GM15510 (cell line): Measurements from ENCODE around the gene CDKN1C.

Source experiments
- POLR2A ChIP-seq: IDR thresholded peaks from 3 replicates; pipeline ENCODE4 v1.6.1; 2011; ENCODE audit warnings: borderline replicate concordance; ENCODE audit not compliant: insufficient read length; ENCODE audit errors: extremely low read depth

Gene CDKN1C

DNA sequence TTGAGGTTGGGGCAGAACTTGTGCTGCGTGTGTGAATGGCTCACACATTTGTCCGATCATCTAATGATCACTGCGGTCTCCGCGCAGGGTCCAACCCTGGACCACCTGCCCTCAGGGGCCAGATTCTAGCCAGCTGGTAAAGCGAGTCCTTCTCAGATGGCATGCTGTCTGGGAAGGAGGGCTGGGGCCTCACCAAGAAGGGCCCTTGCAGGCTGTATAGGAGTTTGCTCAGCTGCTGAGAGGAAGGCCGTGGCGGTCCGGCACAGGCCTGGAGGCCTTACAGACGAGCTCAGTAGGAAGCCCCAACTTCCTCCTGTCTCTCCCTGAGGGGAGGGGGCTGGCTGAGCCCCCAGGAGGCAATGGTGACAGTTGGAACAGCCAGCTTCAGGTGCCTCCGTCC, 29.9 kb upstream of the CDKN1C start:
- no peak for TF ChIP-seq POLR2A

DNA sequence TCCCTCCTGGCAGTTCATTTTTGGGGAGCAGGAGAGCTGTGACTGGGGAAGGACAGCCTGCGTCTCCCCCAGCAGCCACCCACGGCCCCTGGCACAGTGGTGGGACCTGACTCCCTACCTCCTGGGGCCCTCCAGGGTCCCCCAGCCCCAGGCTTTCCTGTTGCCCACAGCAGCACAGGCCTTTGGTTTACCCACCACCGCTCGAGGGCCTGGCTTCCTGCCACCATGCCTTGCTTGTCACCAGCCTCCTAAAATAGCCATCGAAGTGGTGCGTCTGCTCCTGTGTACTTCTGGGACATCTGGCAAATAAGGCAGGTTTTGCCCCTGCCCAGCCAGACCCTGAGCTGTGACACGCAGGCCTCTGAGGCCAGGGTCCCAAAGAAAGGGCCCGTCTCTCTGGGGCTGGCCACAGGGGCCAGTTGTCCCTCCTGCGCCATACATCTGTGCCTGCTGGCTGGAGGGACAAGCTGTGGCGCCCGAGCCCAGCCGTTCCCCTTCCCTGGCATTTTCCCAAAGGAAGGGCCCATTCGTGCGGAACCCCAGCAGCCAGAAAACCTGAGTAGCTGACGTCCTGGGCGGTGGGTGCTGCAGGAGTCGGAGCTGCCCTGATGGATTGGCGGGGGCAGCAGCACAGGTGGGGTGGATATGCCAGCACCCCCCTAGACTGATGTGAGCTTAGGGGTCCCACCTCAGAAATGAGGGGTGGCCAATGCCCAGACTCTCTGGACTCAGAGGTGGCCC, 29.1 kb upstream of the CDKN1C start:
- no peak for TF ChIP-seq POLR2A

DNA sequence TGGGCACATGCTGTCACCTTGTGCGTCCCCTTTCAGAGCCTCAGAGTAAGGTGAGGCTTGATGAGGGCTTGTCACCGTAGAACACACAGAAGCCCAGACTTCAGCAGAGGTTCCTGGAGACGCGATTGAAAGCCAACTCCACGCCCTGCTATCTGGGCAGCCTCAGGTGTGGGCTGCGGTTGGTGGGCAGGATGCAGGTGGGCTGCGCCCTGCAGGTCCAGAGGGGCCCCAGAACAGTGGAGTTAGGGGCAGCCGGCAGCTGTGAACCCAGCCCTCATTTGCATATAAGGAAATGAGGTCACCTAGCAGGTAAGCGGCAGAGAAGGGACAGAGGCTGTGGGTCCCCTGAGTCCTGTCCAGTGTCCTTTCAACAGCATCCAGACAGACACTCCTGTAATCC, 28.2 kb upstream of the CDKN1C start:
- TF ChIP-seq POLR2A = no peak

DNA sequence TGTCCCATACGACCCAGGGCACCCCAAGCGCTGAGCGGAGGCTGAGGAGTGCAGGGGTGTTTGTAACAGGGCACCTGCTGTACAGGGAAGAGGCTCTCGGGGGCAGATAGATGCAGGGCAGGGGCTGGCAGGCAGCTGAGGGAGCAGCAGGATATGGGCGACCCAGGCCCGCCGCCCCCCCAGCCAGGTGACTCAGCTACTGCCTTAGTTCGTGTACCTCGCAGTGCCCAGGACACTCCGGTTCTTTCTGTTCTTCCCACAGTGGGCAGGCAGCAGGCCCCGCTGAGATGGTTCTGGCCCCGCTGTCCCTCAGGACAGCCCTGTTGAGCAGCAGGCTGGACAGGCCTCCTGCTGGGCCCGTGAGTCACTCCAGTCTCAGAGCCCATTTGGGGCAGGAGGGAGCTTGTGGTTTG, 27.4 kb upstream of the CDKN1C start:
- no peak for TF ChIP-seq POLR2A

DNA sequence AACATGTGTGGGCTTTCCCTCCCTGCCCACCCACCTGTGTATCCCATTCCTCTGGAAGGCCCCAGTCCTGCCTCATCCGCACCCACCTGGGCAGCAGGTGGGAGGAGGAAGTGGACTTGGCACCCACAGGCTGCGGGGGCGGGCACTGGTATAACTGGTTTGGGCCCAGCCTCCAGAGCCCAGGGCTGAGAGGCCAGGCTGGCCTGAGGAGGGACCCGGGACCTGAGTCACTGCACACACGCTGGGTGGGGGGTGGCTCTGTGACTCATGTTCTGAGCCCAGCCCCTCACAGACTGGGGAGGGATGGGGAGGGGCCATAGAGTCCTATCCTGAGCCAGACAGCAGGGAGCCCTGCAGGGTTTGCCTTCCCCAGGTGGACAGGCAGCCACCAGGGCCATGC, 26.9 kb upstream of the CDKN1C start:
- TF ChIP-seq POLR2A = no peak

DNA sequence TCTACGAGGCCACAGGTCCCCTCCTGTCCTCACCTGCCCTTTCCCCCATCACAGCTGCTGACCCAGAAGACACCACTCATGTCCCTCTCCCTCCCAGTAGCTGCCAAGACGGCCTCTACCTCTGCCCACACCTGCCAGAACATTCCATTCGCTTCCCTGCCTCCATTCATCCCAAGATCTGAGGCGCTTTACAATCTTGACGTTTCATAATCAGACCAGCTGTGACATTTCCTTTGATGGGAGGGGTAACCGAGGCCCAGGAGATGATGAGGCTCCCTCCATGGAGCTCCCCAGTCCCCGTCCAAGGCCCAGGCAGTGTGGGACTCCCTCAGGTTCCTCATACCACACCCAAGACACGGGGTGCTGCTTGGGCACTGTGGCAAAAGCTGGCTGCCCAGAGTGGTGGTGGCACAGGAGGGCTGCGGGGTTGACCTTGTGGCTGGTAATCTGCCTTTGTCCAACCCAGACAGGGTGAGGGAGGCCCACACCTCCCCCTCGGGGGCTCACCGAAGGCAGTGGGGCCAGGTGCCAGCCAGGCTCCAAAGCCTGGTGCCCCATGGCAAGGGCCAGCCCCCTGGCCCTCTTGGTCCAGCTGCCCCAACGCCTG, 26.3 kb upstream of the CDKN1C start:
- no peak for TF ChIP-seq POLR2A

DNA sequence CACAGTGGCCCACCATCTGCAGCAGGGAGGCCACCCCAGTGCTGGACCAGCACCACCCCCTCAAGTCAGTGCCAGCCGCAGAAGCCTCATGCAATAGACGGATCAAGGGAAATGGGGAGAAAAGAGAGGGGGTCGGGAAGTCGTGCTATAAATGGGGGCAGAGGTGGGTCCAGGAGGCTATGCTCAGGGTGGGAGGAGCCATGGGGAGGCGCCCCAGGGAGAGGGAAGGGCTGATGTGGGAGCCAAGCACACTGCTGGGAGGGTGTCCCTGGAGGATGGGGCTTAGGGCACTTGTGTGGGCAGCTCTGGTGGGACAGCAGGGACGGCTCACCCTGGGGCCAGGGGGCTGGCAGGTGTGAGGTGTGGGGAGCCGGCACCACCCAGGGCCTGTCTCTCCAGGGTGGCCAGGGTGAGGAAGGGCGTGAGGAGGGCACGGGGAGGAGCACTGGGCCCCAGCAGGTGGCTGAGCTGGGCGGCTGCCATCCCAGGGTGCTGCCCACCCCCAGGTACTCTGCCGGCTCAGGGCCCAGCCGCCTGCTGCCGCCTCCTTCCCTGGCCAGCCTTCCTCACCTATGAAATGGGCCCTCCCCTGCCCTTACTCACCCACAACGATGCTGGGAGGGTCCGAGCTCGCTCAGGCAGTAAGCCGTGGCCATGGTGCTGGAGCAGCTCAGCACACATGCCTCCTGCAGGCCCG, 25.7 kb upstream of the CDKN1C start:
- TF ChIP-seq POLR2A = no peak

DNA sequence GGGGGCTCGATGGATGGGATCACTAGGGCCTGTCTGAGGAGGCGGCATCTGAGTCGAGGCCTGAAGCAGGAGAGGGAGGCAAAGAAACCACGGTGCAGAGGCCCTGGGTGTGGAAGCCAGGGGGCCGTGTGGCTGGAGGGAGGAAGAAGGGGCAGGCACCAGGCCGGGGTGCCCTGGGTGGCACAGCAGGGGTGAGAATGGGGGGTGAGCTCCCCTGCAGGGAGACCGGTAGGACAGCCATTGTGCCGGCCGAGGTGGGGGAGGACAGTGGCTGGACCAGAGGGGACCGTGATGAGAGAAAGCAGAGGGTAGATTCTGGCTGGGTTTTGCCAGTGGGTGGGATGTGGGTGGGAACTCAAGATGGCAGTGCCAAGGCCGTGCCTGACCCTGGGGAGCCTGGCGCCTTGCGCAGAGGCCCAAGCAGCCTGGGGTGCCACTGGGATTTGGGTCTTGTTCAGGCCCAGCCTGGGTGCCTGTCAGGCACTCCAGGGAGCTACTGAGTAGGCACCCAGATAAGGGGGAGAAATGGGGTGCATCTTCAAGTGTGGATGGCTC, 24.9 kb upstream of the CDKN1C start:
- no peak for TF ChIP-seq POLR2A

DNA sequence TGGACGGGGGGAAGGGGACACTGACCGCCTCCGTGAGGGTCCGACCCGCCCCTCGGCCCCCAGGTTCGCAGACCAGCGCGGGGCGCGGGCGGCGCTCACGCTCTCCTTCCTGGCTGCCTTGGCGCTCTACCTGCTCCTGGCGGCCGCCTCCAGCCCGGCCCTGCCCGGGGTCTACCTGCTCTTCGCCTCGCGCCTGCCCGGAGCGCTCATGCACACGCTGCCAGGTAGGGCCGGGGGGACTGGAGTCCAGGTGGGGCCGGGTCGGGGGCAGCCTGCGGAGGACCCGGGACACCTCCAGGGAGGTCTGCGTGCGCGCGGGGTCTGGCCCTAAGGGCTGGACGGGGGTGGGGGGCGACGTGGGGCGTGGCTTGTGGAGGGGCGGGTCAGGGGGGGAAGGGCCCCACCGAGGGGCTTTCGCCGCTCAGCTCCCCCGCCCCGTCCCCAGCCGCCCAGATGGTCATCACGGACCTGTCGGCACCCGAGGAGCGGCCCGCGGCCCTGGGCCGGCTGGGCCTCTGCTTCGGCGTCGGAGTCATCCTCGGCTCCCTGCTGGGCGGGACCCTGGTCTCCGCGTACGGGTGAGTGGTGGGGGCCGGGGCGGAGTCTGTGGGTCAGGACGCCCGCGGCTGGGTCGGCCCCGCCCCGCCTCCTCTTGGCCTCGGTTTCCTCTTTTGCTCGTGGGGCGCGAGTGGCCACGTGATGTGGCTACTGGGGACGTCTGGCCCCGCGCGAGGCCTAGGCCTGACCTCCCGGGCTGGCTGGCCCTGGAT, 23.7 kb upstream of the CDKN1C start:
- TF ChIP-seq POLR2A = no peak

DNA sequence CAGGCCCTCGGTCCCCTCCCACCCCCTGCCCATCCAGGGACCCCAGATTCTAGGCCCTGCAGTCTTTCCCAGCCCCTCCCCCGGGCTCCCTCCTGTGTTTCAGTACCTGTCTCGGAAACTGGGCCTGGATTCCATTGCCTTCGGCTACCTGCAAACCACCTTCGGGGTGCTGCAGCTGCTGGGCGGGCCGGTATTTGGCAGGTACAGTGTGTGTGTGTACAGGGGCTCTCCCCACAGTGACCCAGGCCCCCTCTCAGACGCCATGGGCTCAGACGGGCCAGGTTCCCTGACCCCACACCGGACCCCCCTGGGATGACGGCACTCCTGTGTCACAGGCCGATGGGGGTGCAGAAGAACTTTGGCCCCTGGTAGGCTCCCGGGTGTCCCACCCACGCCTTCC, 22.6 kb upstream of the CDKN1C start:
- TF ChIP-seq POLR2A = no peak

DNA sequence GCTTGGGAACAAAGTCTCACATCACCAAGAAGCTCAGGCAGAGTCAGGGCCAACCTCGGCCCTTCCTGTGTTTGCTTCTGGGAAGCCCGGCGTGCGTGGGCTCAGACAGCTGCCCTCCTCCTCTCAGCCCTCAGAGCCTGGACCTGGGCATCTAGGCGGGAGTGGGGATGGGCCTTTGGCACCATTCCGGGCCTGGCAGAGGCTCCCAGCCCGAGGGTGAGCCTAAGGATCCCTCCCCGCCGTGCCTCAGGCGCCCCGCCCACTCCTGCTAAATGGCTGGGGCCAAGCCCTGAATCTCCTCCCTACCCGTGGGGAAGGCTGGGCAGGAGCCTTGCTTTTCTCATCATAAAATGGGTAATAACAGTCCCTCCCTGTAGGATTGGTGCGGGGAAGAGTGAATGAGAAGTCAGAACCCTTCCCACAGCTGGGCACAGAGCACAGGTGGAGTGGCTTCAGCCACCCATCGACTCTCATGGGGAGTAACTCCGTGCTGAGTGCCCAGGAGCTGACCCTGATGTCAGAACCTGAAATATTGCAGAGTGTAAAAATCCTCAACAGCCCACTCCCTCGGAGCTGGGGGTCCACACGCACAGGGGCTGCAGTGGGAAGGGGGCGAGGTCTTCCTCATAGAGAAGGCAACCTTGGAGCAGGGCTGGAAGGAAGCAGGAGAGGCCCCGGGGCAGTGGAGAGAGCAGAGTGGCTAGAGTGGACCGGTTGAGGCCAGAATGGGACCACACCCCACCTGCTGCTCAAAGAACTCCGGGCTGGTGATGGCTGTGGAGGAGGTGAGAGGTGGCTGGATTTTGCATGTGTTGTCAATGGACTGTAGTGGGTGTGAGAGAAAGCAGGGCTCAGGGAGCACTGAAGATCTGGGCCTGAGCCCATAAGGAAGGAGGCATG, 18.8 kb upstream of the CDKN1C start:
- TF ChIP-seq POLR2A = no peak

DNA sequence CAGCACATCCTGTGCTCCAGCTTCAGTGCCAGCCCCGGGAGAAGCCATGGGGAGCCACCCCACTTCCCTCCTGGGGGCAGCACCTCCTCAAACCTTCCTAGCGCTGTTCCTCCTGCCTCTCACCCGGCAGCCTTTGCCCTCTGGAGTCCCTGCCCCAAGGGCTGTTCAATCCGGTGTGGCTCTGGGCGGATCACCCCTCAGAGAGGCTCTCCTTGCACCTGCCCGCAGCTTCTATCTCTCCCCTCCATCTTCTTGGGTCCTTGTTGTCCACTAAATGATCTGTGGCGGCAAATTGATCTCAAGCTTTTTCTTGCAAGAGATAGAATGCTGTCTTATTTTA, 18.1 kb upstream of the CDKN1C start:
- no peak for TF ChIP-seq POLR2A

DNA sequence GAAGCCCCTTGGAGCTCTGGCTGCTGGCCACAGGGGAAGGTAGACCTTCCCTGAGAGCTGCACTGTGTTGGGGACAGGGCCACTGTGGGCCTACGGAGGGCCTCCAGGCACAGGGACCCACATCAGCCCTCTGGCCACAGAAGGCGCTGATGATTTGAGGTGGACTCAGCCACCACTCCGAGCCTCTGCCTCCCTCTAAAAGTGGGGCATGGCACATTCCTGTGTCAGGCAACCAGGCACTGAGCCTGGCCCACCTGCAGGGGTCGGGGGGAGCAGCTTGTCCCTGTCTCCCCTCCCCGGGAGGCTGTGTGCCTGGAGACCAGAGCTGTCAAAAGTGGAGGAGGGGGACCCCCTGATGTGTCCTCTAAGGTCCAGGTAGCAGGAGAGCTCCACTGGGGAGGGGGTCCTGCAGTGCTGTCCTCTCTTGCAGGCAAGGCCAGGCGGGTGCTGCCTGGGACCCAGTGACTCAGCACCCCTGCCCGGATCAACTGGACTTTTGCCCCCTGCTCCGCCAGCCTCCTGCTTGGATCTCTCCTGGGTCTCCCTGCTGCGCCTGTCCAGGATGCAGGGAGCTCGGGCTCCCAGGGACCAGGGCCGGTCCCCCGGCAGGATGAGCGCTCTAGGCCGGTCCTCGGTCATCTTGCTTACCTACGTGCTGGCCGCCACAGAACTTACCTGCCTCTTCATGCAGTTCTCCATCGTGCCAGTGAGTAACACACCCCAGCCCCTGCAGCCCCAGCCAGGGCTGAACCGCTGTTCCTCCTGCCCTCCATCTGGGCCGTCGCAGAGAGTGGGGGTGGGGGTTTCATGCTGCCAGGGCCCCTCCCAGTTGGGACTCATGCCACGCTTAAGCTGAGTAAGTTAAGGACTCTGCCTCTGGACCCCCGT, 17.5 kb upstream of the CDKN1C start:
- no peak for TF ChIP-seq POLR2A

DNA sequence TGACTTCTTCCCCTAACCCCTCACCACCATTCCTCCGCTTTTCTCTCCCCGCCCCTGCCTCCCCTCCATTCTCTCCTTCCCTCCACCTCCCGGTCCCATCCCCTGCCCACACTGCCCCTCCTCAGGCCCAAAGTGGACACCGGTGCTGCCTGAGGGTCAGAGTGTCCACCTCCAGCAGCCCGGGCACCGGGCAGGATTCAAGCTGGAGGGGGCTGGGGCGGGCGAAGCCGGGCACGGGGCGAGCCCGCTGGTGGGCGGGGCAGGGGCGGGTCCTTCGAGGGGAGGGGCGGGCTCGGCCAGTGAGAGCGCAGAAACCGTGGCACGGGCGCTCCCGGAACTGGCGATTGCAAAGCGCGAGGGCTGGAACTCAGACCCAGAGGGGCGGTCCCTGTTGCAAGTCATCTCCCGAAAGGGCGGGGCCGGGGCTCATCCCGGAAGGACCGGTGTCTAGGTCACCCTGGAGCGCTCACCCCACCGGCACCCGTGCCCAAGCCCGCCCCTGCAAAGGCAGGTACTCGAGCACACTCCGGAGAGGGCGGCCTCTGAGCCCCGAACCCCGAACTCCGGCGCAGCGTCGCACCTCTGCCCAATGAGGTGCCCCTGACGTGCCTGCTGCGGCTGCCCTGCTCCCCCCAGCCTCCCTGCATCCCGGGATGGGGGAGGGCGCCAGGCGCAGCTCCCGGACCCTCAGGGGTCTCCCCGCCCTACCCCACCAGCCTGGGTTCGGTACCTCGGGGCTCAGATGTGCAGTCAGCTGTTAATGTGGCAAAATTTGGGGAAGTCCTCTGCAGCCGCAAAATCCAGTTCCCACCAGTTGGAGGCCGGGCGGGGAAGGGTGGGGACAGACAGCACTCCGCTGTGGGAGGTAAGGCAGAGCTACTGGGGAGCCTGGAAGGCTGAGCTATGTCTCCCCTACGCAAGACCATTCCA, 16.5 kb upstream of the CDKN1C start:
- TF ChIP-seq POLR2A = peak; percentile 73
